ENCODE data around the gene GAS6. TPM values are rescaled to one million over a fixed set of nuclear protein-coding genes. Genes with fewer than 3 reads are reported as not detected.

The GAS6 gene
- total RNA-seq, 1 donor from 2014 or later = 11.5 TPM

GRCh38 chr13:113812178-113813040 is 51.5 kb downstream of the GAS6 start:
- peaks cover 12% of the 10 kb centered on the region for H3K9me3 Mint-ChIP-seq (ENCODE audit: low read depth)
- H3K4me1 Mint-ChIP-seq (ENCODE audit: low read depth) = no peaks in the 10 kb centered on the region
- TF ChIP-seq CTCF (IDR thresholded peaks at IDR 0.05; ENCODE audit: unreplicated experiment) = no peak
- peaks cover 6% of the 10 kb centered on the region for H3K27me3 Mint-ChIP-seq
- no peak overlapping the region for H3K27ac Mint-ChIP-seq
- H3K4me3 Mint-ChIP-seq (ENCODE audit: low read depth) = no peak overlapping the region
- no peak for DNase-seq (ENCODE audit: low spot score, unreplicated experiment)
- H3K36me3 Mint-ChIP-seq (ENCODE audit: insufficient read depth) = peaks cover 3% of the 10 kb centered on the region

GRCh38 chr13:113811081-113811928 is 52.6 kb downstream of the GAS6 start:
- Mint-ChIP-seq H3K4me3 (ENCODE audit: low read depth) (no peak overlapping the region), H3K27ac (no peak overlapping the region), H3K9me3 (ENCODE audit: low read depth) (peaks cover 12% of the 10 kb centered on the region), H3K36me3 (ENCODE audit: insufficient read depth) (peaks cover 3% of the 10 kb centered on the region), H3K27me3 (peaks cover 6% of the 10 kb centered on the region), H3K4me1 (ENCODE audit: low read depth) (no peaks in the 10 kb centered on the region)
- no peak for DNase-seq (ENCODE audit: low spot score, unreplicated experiment)
- TF ChIP-seq CTCF (IDR thresholded peaks at IDR 0.05; ENCODE audit: unreplicated experiment) = no peak

- H3K27ac Mint-ChIP-seq = no peak overlapping the region
- peaks cover 12% of the 10 kb centered on the region for H3K9me3 Mint-ChIP-seq (ENCODE audit: low read depth)
- no peak for DNase-seq (ENCODE audit: low spot score, unreplicated experiment)
- peaks cover 3% of the 10 kb centered on the region for H3K36me3 Mint-ChIP-seq (ENCODE audit: insufficient read depth)
- no peak for TF ChIP-seq CTCF (IDR thresholded peaks at IDR 0.05; ENCODE audit: unreplicated experiment)
- no peaks in the 10 kb centered on the region for H3K4me1 Mint-ChIP-seq (ENCODE audit: low read depth)
- H3K4me3 Mint-ChIP-seq (ENCODE audit: low read depth) = no peak overlapping the region
- peaks cover 3% of the 10 kb centered on the region for H3K27me3 Mint-ChIP-seq
Observed at GRCh38 chr13:113810640-113811039, 53.2 kb downstream of the GAS6 start.

- DNase-seq (ENCODE audit: low spot score, unreplicated experiment) = no peak
- Mint-ChIP-seq H3K27ac (no peak overlapping the region), H3K9me3 (ENCODE audit: low read depth) (peaks cover 12% of the 10 kb centered on the region), H3K4me1 (ENCODE audit: low read depth) (no peaks in the 10 kb centered on the region), H3K27me3 (no peaks in the 10 kb centered on the region), H3K36me3 (ENCODE audit: insufficient read depth) (peaks cover 3% of the 10 kb centered on the region), H3K4me3 (ENCODE audit: low read depth) (no peak overlapping the region)
- TF ChIP-seq CTCF (IDR thresholded peaks at IDR 0.05; ENCODE audit: unreplicated experiment) = no peak
Observed at GRCh38 chr13:113809934-113810333, 53.9 kb downstream of the GAS6 start.

- H3K9me3 Mint-ChIP-seq (ENCODE audit: low read depth) = peaks cover 12% of the 10 kb centered on the region
- TF ChIP-seq CTCF (IDR thresholded peaks at IDR 0.05; ENCODE audit: unreplicated experiment) = no peak
- no peak for DNase-seq (ENCODE audit: low spot score, unreplicated experiment)
- no peaks in the 10 kb centered on the region for H3K4me1 Mint-ChIP-seq (ENCODE audit: low read depth)
- H3K27ac Mint-ChIP-seq = no peak overlapping the region
- no peak overlapping the region for H3K4me3 Mint-ChIP-seq (ENCODE audit: low read depth)
- H3K27me3 Mint-ChIP-seq = no peaks in the 10 kb centered on the region
- peaks cover 3% of the 10 kb centered on the region for H3K36me3 Mint-ChIP-seq (ENCODE audit: insufficient read depth)
Observed at GRCh38 chr13:113808058-113808834, 55.6 kb downstream of the GAS6 start.
